GM21717 (cell line): Measurements from ENCODE around the gene PDXP.
"Not testable (repeated sequence)": the region's sequence is repeated elsewhere in the genome, so short reads cannot be mapped to it uniquely, and the experiment has no call there.

Source experiments
- ATAC-seq: cut with Tn5 transposase; IDR thresholded peaks from one replicate; pipeline ENCODE4 v1.9.1; 2021; ENCODE audit warnings: mild to moderate bottlenecking, moderate library complexity; ENCODE audit not compliant: unreplicated experiment

The PDXP gene

DNA sequence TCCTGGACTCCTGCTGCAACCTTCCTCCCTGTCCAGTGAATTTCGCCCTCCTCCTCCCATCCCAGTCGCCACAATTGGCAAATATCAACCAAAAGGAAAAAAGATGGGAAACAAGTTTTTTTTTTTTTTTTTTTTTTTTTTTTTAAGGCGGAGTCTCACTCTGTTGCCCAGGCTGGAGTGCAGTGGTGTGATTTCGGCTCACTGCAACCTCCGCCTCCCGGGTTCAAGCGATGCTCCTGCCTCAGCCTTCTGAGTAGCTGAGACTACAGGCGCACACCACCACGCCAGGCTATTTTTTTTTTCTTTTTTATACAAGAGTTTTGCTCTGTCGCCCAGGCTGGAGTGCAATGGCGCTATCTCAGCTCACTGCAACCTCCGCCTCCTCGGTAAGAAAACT is 37.7 kb downstream of the PDXP start:
- not testable (repeated sequence) for ATAC-seq

DNA sequence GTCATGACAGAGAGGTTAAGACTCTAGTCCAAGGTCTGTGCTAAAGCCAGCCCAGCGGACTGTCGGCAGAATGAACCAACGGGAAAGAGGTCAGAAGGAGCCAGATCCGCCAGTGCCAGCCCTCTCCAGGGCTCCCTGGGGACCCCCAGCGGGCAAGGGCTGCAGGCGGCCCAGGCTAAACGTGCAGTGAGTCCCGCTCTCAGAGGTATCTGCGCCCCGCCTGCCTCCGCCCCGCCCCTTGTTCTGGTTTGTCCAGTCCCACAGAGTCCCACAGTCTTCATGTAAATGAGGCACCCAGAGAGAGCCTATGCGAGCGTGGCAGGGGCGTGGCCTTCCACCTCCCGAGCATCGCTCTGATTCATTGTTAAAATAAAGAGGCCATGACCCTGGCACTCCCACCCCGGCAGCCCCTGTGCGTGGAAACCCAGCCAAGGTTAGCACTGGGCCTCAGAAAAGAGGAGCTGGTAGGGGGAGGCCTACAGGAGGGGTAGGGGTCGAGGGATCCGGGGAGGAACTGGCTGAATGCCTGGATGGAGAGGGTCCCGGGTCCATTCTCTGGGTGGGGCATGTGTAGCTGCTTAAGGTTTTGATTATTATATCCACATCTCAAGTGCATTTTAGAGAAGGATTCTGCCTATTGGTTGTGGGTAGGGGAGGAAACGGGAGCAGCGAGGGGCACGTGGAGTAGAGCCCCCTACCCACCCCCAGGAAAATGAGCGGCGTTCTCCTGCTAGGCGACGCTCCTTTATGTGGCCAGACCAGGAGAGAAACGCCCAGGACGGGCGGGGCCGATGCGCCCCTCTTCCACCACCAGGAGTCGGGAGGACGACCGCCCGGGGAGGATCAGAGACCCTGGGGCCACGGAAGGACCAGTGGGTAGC is 38.4 kb downstream of the PDXP start, which contains the start of gene TRIOBP:
Gene TRIOBP (plus strand): TSS at position 392 of the 881 bp plus-strand sequence. CDS start 4,318 bp downstream, outside the sequence.
- no peak for ATAC-seq

DNA sequence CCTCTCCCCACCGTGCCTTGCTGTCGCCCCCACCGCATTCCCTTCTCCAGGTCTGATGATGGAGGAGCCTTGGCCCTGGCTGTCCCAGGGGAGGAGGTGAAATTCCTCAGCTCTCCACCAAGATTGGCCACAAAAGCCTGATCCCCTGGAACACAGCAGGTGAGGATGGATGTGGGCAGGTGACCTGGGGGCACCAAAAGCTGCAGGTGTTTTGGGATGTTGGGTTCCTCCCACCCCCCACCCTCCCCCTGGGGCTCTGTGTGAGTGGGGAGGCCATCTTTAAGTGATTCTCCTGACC is 39.0 kb downstream of the PDXP start:
- ATAC-seq, result no peak

DNA sequence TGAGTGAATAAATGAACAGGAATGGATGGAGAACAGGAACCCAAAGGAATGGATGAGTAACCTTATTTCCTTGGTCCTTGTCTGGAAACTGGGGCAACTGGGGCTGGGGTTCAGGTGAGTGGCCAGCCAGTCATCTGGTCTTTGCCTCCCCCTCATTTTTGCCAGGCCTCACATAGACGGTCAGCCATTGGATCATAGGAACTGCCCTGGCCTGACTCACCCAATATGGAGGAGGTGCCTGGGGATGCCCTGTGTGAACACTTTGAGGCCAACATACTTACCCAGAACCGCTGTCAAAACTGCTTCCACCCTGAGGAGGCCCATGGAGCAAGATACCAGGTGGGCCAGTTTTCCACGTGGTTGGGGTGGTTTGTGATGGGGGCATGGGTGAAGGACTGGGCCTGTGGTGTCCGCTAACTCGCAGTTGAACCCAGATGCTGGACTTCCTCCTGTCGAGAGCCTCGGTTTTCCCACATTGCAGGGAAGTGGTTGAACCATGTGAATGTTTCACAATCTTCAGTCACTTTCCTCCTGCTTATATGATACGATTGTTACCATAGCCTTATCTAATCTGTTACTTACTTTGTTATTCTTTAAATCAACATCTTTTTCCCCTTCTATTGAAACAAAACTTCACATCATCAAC is 42.7 kb downstream of the PDXP start:
- ATAC-seq, result no peak

DNA sequence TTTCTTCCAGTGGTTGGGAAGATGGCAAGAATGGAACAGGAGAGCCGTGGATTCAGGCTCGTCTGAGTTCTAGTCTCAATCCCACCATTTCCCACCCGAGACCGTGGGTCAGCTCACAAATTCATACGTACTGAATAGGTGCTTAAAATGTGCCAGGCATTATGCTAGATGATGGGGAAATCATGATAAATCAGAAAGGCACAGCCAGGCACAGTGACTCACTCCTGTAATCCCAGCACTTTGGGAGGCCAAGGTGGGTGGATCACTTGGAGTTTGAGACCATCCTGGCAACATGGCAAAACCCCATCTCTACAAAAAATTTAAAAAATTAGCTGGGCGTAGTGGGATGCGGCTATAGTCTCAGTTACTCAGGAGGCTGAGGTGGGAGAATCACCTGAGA is 45.4 kb downstream of the PDXP start:
- no peak for ATAC-seq

DNA sequence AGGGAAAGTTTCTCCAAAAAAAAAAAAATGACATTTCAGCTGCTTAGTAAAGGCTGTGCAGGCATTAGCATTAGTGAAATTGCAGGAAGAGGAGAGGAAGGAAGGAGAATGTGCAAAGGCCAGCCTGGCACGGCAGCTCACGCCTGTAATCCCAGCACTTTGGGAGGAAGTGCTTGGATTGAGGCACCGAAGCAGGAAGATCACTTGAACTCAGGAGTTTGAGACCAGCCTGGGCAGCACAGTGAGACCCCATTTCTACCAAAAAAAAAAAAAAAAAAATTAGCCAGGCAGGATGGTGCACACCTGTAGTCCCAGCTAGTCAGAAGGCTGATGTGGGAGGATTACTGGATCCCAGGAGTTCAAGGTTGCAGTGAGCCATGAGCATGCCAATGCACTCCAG is 46.1 kb downstream of the PDXP start:
- ATAC-seq, result no peak

DNA sequence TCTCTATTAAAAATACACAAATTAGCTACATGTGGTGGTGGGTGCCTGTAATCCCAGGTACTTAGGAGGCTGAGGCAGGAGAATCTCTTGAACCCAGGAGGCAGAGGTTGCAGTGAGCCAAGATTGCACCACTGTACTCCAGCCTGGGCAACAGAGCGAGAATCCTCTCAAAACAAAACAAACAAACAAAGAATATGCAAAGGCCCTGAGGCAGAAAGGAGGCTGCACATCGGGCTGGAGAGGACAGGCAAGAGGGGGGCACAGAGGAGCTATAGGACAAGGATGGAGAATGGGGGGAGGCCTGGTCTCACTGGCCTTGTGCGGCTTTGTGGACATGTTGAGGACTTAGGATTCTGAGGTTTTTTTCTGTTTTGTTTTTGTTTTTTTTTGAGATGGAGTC is 46.7 kb downstream of the PDXP start:
- ATAC-seq, result no peak

DNA sequence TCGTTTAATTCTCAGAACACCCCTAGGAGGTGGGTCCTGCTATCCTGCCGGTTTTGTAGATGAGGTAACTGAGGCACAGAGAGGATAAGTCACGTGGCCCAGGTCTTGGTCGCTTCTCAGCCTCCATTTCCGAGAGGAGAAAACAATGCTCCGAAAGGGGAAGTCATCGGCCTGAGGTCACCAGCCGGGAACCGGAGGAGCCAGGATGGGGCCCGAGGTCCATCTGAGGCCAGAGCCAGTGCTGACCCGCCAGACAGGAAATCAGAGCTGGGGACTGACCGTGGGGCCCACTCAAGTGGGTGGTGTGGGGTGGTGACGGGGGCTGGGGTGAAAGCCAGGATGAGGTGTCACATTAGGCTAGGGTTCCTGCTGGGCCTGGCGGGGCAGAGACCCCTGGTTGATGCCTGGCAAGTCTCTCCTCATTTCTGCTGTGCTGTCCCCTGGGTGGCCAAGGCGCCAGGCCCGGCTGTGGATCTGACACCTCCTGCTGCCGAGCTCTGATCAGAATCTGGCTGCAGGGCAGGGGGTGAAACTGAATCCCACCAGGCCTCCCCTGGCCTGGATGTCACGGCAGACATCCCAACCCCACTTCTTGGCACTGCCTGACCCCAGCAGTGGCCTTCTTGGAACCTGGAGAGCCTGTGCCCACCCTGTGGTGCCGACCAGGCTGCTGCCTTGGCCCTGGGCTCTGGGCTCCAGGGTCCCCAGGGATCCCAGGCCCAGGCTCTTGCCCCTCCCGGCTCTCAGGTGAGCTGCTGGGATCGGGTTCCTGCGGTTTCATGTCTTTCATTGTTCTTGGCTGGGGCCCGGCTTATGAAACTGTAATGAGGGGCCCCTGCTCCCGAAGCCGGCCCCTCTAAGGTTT is 50.3 kb downstream of the PDXP start:
- ATAC-seq, result no peak

DNA sequence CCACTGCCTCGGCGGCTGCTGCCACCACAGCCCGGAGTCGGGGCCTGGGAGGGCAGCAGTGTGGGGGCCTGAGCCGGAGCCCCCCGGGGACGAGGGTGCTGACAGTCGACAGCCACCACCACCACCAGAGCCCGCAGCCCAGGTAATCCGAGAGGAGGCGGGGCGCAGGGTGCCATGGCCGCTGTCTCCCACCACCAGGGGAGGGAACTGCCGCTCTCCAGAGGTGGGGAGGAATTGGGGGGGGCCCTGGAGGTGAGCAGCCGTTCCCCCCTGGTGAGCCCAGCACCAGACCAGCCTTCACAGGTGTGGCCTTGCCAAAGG is 50.9 kb downstream of the PDXP start:
- no peak for ATAC-seq

DNA sequence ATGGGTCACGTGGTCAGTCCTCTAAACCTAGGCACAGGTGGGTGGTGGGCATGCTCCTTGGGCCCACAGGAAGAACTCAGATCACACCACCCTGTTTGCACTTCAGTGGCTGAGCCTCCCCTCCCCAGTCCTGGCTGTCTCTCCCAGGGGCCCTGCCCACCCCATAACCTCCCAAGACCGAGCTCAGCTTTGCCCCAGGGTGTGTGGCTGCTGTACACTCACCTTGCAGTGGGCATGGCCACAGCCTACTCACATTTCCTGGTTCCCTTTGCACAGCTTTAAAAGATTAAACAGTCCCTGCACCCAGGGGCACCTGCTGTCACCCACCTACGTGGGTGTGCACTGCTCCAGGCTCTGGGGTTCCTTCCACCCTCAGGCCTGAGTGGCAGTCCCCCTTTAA is 52.2 kb downstream of the PDXP start:
- no peak for ATAC-seq

DNA sequence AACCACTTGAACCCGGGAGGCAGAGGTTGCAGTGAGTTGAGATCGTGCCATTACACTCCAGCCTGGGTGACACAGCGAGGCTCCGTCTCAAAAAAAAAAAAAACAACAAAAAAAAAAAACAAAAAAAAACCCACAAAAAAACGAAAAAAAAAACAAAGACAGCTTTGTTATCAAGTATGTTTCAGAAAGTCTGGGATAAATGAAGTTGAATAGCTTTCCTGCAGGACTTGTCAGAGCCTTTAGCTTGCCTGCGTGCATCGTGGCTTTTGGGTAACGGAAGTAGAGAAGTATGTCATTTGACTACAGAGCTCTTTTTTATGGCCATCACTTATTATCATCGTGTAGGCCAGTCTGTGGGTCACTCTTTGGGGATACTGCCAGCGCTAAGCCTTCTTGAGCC is 53.0 kb downstream of the PDXP start:
- no peak for ATAC-seq

DNA sequence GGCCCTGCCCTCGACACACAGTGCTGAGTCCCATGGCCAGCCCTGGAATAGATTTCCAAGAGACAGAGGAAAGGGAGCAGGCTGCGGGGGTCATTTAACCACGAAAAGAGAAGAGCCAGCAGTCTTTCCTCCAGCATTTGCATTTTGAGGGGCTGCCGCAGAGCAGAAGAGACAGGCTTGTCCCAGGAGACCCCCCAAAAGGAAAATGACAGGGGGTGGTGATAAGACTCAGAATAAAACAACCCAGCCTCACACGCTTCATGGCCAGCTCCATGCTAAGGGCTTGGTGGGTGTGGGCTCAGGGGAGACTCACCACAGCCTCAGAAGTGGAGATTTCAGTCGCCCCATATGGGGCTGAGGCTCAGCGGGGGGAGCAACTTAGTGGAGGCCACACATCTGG is 55.2 kb downstream of the PDXP start:
- no peak for ATAC-seq

DNA sequence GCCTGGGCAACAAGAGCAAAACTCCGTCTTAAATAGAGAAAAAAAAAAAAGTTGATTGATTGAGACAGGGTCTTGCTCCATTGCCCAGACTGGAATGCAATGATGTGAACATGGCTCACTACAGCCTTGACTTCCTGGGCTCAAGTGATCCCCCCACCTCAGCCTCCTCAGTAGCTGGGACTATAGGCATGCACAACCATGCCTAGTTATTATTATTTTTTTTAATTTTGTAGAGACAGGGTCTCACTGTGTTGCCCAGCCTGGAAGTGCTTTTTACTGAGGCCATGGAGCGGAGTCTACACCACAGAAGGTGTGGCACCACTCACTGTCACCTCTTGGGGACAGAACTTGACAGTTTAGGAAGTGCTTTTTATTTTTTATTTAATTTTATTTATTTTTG is 56.1 kb downstream of the PDXP start:
- no peak for ATAC-seq

DNA sequence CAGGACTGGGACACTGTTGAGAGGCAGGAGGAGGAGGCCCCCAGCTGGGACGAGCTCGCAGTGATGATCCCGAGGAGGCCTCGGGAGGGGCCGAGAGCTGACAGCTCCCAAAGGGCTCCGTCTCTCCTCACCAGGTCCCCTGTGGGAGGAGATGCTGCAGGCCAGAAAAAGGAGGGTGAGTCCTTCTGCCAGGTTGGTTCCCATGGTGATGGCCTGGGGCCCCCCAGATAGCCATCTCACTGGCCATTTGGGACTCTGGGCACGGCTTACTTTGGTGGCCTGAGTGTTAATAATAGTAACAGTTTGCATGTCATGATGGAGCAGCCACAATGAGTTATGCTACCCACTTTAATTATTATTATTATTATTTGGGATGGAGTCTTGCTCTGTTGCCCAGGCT is 57.2 kb downstream of the PDXP start:
- no peak for ATAC-seq
